Karpas-422 (cell line): ENCODE data around the gene CLDND2. TPM values are rescaled to one million over a fixed set of nuclear protein-coding genes. Genes with fewer than 3 reads are reported as not detected.

ENCODE experiments used
- DNase-seq: peaks from one replicate; pipeline ENCODE4 v3.0.0-alpha.2; 2015
- H2AFZ ChIP-seq: fragments of 200-600 bp; sonication (generic); 2 replicates; pipeline ENCODE4 v1.6.1; 2014; ENCODE audit warnings: antibody characterized with exemption, low read length, mixed read lengths
- H3K27ac ChIP-seq: fragments of 200-600 bp; sonication (generic); 2 replicates; pipeline ENCODE4 v1.5.1; 2014; ENCODE audit warnings: mild to moderate bottlenecking, low read length, moderate library complexity
- H3K27me3 ChIP-seq: fragments of 200-600 bp; sonication (generic); 2 replicates; pipeline ENCODE4 v1.6.1; 2014; ENCODE audit warnings: low read length, mixed read lengths
- H3K36me3 ChIP-seq: fragments of 200-600 bp; sonication (generic); 2 replicates; pipeline ENCODE4 v1.6.1; 2014; ENCODE audit warnings: low read length, mixed read lengths; ENCODE audit not compliant: insufficient read depth
- H3K4me1 ChIP-seq: fragments of 200-600 bp; sonication (generic); 2 replicates; pipeline ENCODE4 v1.6.1; 2014; ENCODE audit warnings: mild to moderate bottlenecking, low read length, mixed read lengths
- H3K4me2 ChIP-seq: fragments of 200-600 bp; sonication (generic); 2 replicates; pipeline ENCODE4 v1.6.1; 2014; ENCODE audit warnings: low read length, low read depth, mild to moderate bottlenecking; ENCODE audit not compliant: poor library complexity, severe bottlenecking
- H3K4me3 ChIP-seq: fragments of 200-600 bp; sonication (generic); 2 replicates; pipeline ENCODE4 v1.5.1; 2014; ENCODE audit warnings: mild to moderate bottlenecking, antibody characterized with exemption, low read length, mixed read lengths
- H3K79me2 ChIP-seq: fragments of 200-600 bp; sonication (generic); 2 replicates; pipeline ENCODE4 v1.6.1; 2014; ENCODE audit warnings: mild to moderate bottlenecking, low read length, mixed read lengths
- H3K9ac ChIP-seq: fragments of 200-600 bp; sonication (generic); 2 replicates; pipeline ENCODE4 v1.6.0; 2014; ENCODE audit warnings: low read length
- H3K9me2 ChIP-seq: fragments of 200-600 bp; sonication (generic), shearing (Covaris generic); replicated peaks from 2 replicates; pipeline ENCODE4 v1.6.0; 2014; ENCODE audit warnings: mild to moderate bottlenecking, low read length, moderate library complexity; ENCODE audit not compliant: insufficient read depth
- H3K9me3 ChIP-seq: fragments of 300-700, 200-600 bp; sonication (generic); 2 replicates; pipeline ENCODE4 v1.6.1; 2014; ENCODE audit warnings: low read length, mixed read lengths
- H4K20me1 ChIP-seq: fragments of 200-600 bp; sonication (generic); 2 replicates; pipeline ENCODE4 v1.6.1; 2014; ENCODE audit warnings: mild to moderate bottlenecking, antibody characterized with exemption, low read length, low read depth; ENCODE audit not compliant: insufficient read depth
- total RNA-seq: library from RNA; depleted of rRNA; stranded (reverse); fragments of >200 nt; shearing (Covaris generic); gene quantifications from 2 replicates; pipeline ENCODE4 v1.2.3, GENCODE V29; 2014; ENCODE audit warnings: low replicate concordance

Gene CLDND2
- total RNA-seq, 1 experiment from 2014 or later: not detected

DNA sequence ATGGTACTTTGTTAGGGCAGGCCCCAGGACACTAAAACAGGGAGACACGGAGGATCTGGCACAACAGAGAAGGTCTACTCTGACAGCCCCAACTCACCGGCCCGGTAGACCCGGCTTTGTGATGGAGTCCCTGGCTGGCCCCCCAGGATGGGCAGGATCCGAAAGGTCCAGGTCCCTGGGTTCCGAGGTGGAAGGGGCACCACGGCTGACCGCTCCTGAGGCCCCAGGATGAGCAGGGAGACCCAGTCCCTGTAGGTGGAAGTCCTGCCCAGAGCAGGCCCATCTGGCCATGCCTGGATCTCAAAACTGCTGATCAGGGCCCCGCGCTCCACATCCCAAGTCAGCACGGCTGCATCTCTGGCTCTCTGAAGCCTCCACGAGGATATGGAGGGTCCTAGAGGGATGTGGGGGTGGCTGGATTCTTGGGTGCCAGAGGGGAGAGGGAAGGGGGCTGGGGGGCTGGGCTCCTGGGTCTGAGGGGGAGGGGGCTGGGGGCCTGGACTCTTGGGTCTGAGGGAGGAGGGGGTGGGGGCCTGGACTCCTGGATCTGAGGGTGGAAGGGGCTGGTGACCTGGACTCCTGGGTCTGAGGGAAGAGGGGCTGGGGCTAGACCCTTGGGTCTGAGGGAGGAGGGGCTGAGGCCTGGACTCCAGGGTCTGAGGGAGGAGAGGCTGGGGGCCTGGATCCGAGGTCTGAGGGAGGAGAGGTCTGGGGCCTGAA is 31.5 kb downstream of the CLDND2 start:
- H3K79me2 ChIP-seq: peaks cover 6% of the 10 kb centered on the region; the same call in 1 of the 2 replicates
- no peaks in the 10 kb centered on the region for H3K9me2 ChIP-seq
- H3K27me3 ChIP-seq: no peaks in the 10 kb centered on the region
- peaks cover 28% of the 10 kb centered on the region for H3K4me1 ChIP-seq
- no peak overlapping the region for H3K4me3 ChIP-seq
- no peaks in the 10 kb centered on the region for H4K20me1 ChIP-seq
- H3K9me3 ChIP-seq: no peaks in the 10 kb centered on the region
- no peak overlapping the region for H3K4me2 ChIP-seq
- no peak for DNase-seq
- no peak overlapping the region for H3K9ac ChIP-seq
- H3K36me3 ChIP-seq: peaks cover 2% of the 10 kb centered on the region; the same call in 1 of the 2 replicates
- no peak overlapping the region for H2AFZ ChIP-seq
- no peak overlapping the region for H3K27ac ChIP-seq

DNA sequence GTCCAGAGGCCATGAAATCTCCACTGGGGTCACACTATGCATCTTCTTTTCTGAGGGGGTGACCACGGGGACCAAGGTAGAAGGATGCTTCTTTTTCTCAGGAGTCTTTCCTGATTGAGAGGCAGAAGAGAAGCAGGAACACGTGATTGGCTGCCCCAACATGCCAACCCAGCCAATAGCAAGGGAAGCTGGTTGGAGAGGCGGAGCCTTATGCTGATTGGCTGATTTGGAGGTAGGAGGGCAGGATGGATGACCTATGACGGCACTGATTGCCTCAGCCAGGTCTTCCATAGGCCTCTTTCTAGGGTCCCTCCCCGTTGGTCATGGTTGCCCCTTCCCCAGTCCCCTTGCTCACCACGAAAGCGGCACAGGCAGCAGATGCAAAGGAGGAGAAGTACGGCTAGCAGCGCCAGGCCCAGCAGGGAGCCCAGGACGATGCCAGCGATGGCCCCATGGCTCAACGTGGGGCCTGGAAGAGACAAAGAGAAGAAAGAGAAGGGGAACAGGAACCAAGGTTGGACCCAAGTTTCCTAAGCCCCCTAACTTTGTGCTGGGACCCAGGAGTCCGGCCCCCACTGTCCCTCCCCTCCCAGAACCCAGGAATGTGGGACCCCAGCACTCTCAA is 34.9 kb downstream of the CLDND2 start:
- H3K4me1 ChIP-seq: peaks cover 22% of the 10 kb centered on the region
- H4K20me1 ChIP-seq: no peaks in the 10 kb centered on the region
- H3K79me2 ChIP-seq: peaks cover 6% of the 10 kb centered on the region; the same call in 1 of the 2 replicates
- no peaks in the 10 kb centered on the region for H3K9me2 ChIP-seq
- H3K27me3 ChIP-seq: no peaks in the 10 kb centered on the region
- peak overlapping the region; percentile 58 for H3K4me2 ChIP-seq
- no peaks in the 10 kb centered on the region for H3K9me3 ChIP-seq
- H2AFZ ChIP-seq: peak overlapping the region; percentile 48; the same call in 1 of the 2 replicates
- peaks cover 16% of the 10 kb centered on the region for H3K36me3 ChIP-seq
- H3K27ac ChIP-seq: no peak overlapping the region; the same call in 1 of the 2 replicates
- DNase-seq: peak; percentile 97
- peak overlapping the region; percentile 63 for H3K9ac ChIP-seq
- H3K4me3 ChIP-seq: peak overlapping the region; percentile 67

DNA sequence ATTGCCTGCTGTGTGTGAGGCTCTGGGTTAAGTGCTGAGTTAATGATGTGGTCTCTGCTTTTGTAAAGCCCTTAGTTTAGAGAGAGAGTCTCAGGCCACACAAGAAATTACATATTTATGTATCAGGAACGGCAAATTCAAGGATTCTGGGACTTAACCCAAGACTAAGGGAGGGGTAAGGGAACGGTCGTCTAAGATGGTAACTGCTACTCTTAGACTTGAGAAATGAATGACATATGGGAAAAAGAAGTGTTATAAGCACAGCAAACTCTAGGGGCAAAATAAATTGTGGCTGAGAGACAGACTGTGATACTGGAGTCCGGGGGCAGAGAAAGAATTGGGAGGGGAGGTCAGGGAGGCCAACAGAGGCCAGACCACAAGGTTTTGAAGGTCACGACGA is 37.1 kb downstream of the CLDND2 start:
- Histone ChIP-seq H3K4me3 (no peak overlapping the region), H3K79me2 (peaks cover 6% of the 10 kb centered on the region; the same call in 1 of the 2 replicates), H3K4me2 (no peak overlapping the region), H3K36me3 (peaks cover 16% of the 10 kb centered on the region), H3K27me3 (no peaks in the 10 kb centered on the region), H2AFZ (no peak overlapping the region), H3K9me2 (no peaks in the 10 kb centered on the region), H3K9me3 (no peaks in the 10 kb centered on the region), H4K20me1 (no peaks in the 10 kb centered on the region), H3K4me1 (peaks cover 14% of the 10 kb centered on the region), H3K27ac (no peak overlapping the region), H3K9ac (no peak overlapping the region)
- no peak for DNase-seq

DNA sequence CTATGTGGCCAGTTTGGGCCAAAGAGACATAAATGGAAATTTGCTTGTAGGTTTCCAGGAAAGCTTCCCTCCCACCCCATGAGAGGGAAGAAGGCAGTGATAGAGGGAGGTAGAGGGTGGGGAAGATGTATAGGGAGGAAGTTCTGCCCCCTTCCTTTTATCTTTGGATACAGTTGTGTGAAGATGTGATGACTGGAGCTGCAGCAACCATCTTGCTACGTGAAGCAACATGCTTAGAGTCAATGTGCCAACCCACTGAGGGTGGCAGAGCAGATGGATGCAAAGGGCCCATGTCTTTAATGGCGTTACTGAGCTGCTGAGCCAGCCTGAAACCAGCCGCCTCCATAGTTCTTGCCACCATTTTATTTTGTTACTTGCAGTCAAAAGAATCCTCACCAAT is 37.6 kb downstream of the CLDND2 start:
- Histone ChIP-seq H3K79me2 (peaks cover 6% of the 10 kb centered on the region; the same call in 1 of the 2 replicates), H3K4me3 (no peak overlapping the region), H3K9me2 (no peaks in the 10 kb centered on the region), H3K36me3 (peaks cover 16% of the 10 kb centered on the region), H2AFZ (no peak overlapping the region), H3K9me3 (no peaks in the 10 kb centered on the region), H3K4me2 (no peak overlapping the region), H3K27me3 (no peaks in the 10 kb centered on the region), H3K9ac (no peak overlapping the region), H3K27ac (no peak overlapping the region), H4K20me1 (no peaks in the 10 kb centered on the region), H3K4me1 (peaks cover 14% of the 10 kb centered on the region)
- DNase-seq: no peak

DNA sequence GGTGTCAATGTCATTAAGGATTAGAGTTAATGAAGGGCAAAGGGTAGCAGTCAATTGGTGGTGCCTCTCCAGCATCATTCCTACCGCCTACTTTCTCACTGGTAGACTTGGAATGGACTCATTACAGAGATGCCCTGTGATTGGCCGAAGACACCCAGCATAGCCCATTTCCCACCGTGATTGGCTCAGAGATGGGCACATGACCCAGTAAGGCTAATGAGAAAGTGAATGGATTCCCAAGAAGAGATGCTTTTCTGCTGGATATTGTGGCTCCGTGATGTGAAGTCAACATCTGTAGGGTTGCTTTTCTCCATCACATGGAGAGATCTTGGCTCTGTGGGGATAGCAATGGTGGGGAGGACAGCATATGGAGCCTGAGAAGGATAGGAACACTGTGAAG is 38.4 kb downstream of the CLDND2 start:
- DNase-seq: no peak
- H3K9ac ChIP-seq: no peak overlapping the region
- H3K4me2 ChIP-seq: no peak overlapping the region
- H3K9me3 ChIP-seq: no peaks in the 10 kb centered on the region
- H3K9me2 ChIP-seq: no peaks in the 10 kb centered on the region
- H3K4me1 ChIP-seq: peaks cover 14% of the 10 kb centered on the region
- H3K36me3 ChIP-seq: peaks cover 16% of the 10 kb centered on the region
- no peak overlapping the region for H3K4me3 ChIP-seq
- no peaks in the 10 kb centered on the region for H4K20me1 ChIP-seq
- peaks cover 6% of the 10 kb centered on the region; the same call in 1 of the 2 replicates for H3K79me2 ChIP-seq
- H3K27me3 ChIP-seq: no peaks in the 10 kb centered on the region
- H3K27ac ChIP-seq: no peak overlapping the region
- H2AFZ ChIP-seq: no peak overlapping the region

DNA sequence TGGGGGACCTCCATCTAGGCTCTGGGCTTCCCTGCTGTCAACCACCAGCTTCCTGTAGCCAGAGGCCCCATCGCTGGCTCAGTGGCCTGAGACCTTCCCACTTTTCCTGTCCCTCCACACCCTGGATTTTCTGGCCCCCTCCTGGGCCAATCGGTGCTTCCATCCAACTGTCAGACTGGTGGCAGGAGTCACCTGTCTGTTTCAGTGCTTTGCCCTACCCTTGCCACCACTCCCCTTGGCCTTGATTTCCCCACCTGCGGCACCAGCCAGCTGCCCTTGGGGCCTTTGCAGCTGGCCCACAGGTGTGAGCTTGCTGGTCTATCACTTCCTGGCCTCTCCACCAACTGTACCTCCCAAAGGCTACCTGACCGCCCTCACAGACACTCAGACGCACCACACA is 39.4 kb downstream of the CLDND2 start:
- Histone ChIP-seq H3K4me1 (peaks cover 14% of the 10 kb centered on the region), H3K27me3 (no peaks in the 10 kb centered on the region), H2AFZ (no peak overlapping the region), H3K27ac (no peak overlapping the region), H3K4me2 (no peak overlapping the region), H3K79me2 (peaks cover 6% of the 10 kb centered on the region; the same call in 1 of the 2 replicates), H4K20me1 (no peaks in the 10 kb centered on the region), H3K36me3 (peaks cover 16% of the 10 kb centered on the region), H3K4me3 (no peak overlapping the region), H3K9me2 (no peaks in the 10 kb centered on the region), H3K9me3 (no peaks in the 10 kb centered on the region), H3K9ac (no peak overlapping the region)
- no peak for DNase-seq

DNA sequence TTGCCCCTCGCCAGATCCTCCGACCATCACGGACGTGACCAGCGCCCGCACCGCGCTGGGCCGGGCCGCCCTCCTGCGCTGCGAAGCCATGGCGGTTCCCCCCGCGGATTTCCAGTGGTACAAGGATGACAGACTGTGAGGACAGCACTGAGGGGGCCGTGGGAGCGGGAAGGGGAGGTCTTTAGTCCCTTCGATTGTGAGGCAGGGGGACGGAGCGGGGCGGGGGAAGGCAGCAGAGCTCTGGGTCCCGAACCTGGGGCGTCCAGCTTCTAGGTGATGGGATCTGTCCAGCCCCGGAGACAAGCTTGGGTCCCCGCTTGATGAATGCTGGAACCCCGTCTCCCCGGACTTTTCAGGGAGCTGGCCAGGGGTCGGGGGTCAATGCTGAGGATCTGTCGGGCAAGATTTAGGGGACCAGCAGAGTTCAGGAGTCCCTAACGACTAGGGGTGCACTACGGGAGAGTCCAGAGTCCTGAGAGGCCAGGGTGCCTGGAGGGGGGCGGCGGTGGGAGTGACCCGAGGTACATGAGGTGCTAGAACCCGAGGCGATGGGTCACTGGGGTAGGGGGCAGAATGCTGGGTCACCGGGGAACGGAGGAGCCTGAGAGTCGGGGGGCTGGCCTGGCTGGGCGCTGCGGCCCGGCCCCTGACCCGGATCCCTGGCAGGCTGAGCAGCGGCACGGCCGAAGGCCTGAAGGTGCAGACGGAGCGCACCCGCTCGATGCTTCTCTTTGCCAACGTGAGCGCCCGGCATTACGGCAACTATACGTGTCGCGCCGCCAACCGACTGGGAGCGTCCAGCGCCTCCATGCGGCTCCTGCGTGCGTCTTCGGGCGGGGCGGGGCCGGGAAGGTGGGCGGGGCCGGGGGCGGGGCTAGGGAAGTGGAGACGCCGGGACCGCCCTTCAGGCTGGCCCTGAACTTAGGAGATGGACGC is 41.5 kb downstream of the CLDND2 start:
- H3K9me3 ChIP-seq: no peaks in the 10 kb centered on the region
- DNase-seq: no peak
- no peaks in the 10 kb centered on the region for H3K4me1 ChIP-seq
- no peaks in the 10 kb centered on the region for H3K9me2 ChIP-seq
- H3K36me3 ChIP-seq: peaks cover 15% of the 10 kb centered on the region
- no peak overlapping the region for H3K4me2 ChIP-seq
- H3K9ac ChIP-seq: no peak overlapping the region
- H3K27ac ChIP-seq: no peak overlapping the region
- H3K79me2 ChIP-seq: no peaks in the 10 kb centered on the region
- no peaks in the 10 kb centered on the region for H4K20me1 ChIP-seq
- H3K4me3 ChIP-seq: no peak overlapping the region
- H3K27me3 ChIP-seq: no peaks in the 10 kb centered on the region
- no peak overlapping the region for H2AFZ ChIP-seq
